ENCODE data around the gene TRIM66. TPM values are rescaled to one million over a fixed set of nuclear protein-coding genes. Genes with fewer than 3 reads are reported as not detected.

Gene TRIM66
- total RNA-seq, 1 donor from 2014 or later, result 11.0 TPM

- TF ChIP-seq CTCF (IDR thresholded peaks at IDR 0.05), result no peak
- intact Hi-C loops (cut with DNase I), result no loop called here
- Histone ChIP-seq H3K36me3 (peaks cover 11% of the 10 kb centered on the region), H3K27ac (no peak overlapping the region), H3K9me3 (no peaks in the 10 kb centered on the region), H3K27me3 (ENCODE audit: low read depth) (no peaks in the 10 kb centered on the region), H3K4me1 (no peaks in the 10 kb centered on the region), H3K4me3 (no peak overlapping the region)
- no peak for ATAC-seq
- DNase-seq, result no peak
Observed at GRCh38 chr11:8665222-8665621, 17.2 kb downstream of the TRIM66 start.

GRCh38 chr11:8661001-8661795 is 21.3 kb downstream of the TRIM66 start:
- DNase-seq (no peak), ATAC-seq (no peak)
- no peaks in the 10 kb centered on the region for H3K4me1 ChIP-seq
- intact Hi-C loops (cut with DNase I), result no loop called here
- no peak overlapping the region for H3K27ac ChIP-seq
- H3K27me3 ChIP-seq (ENCODE audit: low read depth), result no peaks in the 10 kb centered on the region
- no peak overlapping the region for H3K4me3 ChIP-seq
- no peaks in the 10 kb centered on the region for H3K9me3 ChIP-seq
- no peaks in the 10 kb centered on the region for H3K36me3 ChIP-seq
- no peak for TF ChIP-seq CTCF (IDR thresholded peaks at IDR 0.05)

GRCh38 chr11:8658321-8659057 is 24.0 kb downstream of the TRIM66 start:
- Histone ChIP-seq H3K4me3 (no peak overlapping the region), H3K27me3 (ENCODE audit: low read depth) (no peaks in the 10 kb centered on the region), H3K9me3 (no peaks in the 10 kb centered on the region), H3K27ac (no peak overlapping the region), H3K4me1 (no peaks in the 10 kb centered on the region), H3K36me3 (no peaks in the 10 kb centered on the region)
- intact Hi-C loops (cut with DNase I), result no loop called here
- no peak for TF ChIP-seq CTCF (IDR thresholded peaks at IDR 0.05)
- no peak for ATAC-seq
- DNase-seq, result no peak

- intact Hi-C loops (cut with DNase I), result no loop called here
- Histone ChIP-seq H3K4me1 (no peaks in the 10 kb centered on the region), H3K4me3 (no peak overlapping the region), H3K27me3 (ENCODE audit: low read depth) (no peaks in the 10 kb centered on the region), H3K27ac (no peak overlapping the region), H3K9me3 (no peaks in the 10 kb centered on the region), H3K36me3 (no peaks in the 10 kb centered on the region)
- DNase-seq (no peak), ATAC-seq (no peak)
- TF ChIP-seq CTCF (IDR thresholded peaks at IDR 0.05), result no peak
Observed at GRCh38 chr11:8656291-8656690, 26.2 kb downstream of the TRIM66 start.

- no peak overlapping the region for H3K27ac ChIP-seq
- no peak for TF ChIP-seq CTCF (IDR thresholded peaks at IDR 0.05)
- H3K4me1 ChIP-seq, result no peaks in the 10 kb centered on the region
- intact Hi-C loops (cut with DNase I), result no loop called here
- H3K27me3 ChIP-seq (ENCODE audit: low read depth), result no peaks in the 10 kb centered on the region
- H3K36me3 ChIP-seq, result peaks cover 3% of the 10 kb centered on the region
- DNase-seq (no peak), ATAC-seq (no peak)
- H3K4me3 ChIP-seq, result no peak overlapping the region
- no peaks in the 10 kb centered on the region for H3K9me3 ChIP-seq
Observed at GRCh38 chr11:8654503-8654902, 28.0 kb downstream of the TRIM66 start.
